Activated CD4-positive, alpha-beta T cell treated with anti-CD3 and anti-CD28 coated beads, Interleukin-2, amount 50 U/mL, for 16 hours (primary cell): ENCODE measurements around the gene ZFAND3.

ENCODE experiments used
- DNase-seq: peaks from one replicate; pipeline ENCODE4 v3.0.0-alpha.2; 2020

ZFAND3 gene

GRCh38 chr6:38176797-38177751 is 357.5 kb downstream of the ZFAND3 start:
- no peak for DNase-seq

GRCh38 chr6:38177882-38178583 is 358.5 kb downstream of the ZFAND3 start:
- no peak for DNase-seq

- no peak for DNase-seq
Measured at GRCh38 chr6:38178584-38178886, 359.0 kb downstream of the ZFAND3 start.

GRCh38 chr6:38179300-38179699 is 359.8 kb downstream of the ZFAND3 start:
- DNase-seq: no peak

GRCh38 chr6:38179794-38180430 is 360.4 kb downstream of the ZFAND3 start:
- no peak for DNase-seq

GRCh38 chr6:38180586-38180985 is 361.1 kb downstream of the ZFAND3 start:
- no peak for DNase-seq

GRCh38 chr6:38182426-38182825 is 362.9 kb downstream of the ZFAND3 start:
- no peak for DNase-seq

- DNase-seq: no peak
Measured at GRCh38 chr6:38183856-38184584, 364.5 kb downstream of the ZFAND3 start.

GRCh38 chr6:38184585-38185080 is 365.1 kb downstream of the ZFAND3 start:
- DNase-seq: no peak

GRCh38 chr6:38185244-38185643 is 365.7 kb downstream of the ZFAND3 start:
- DNase-seq: no peak

GRCh38 chr6:38185752-38186151 is 366.2 kb downstream of the ZFAND3 start:
- no peak for DNase-seq

GRCh38 chr6:38187325-38187724 is 367.8 kb downstream of the ZFAND3 start:
- no peak for DNase-seq

GRCh38 chr6:38187811-38188590 is 368.5 kb downstream of the ZFAND3 start:
- DNase-seq: no peak

GRCh38 chr6:38188677-38189335 is 369.3 kb downstream of the ZFAND3 start:
- no peak for DNase-seq

GRCh38 chr6:38191418-38191817 is 371.9 kb downstream of the ZFAND3 start:
- DNase-seq: no peak

- no peak for DNase-seq
Measured at GRCh38 chr6:38192011-38192410, 372.5 kb downstream of the ZFAND3 start.

GRCh38 chr6:38192487-38192886 is 373.0 kb downstream of the ZFAND3 start:
- no peak for DNase-seq

GRCh38 chr6:38193051-38193450 is 373.5 kb downstream of the ZFAND3 start:
- DNase-seq: no peak

- DNase-seq: no peak
Measured at GRCh38 chr6:38193481-38194281, 374.2 kb downstream of the ZFAND3 start.

- DNase-seq: no peak
Measured at GRCh38 chr6:38194282-38194572, 374.7 kb downstream of the ZFAND3 start.

GRCh38 chr6:38194589-38194988 is 375.1 kb downstream of the ZFAND3 start:
- DNase-seq: no peak
